ENCODE results near the gene DBNL. TPM values are rescaled to one million over a fixed set of nuclear protein-coding genes. Genes with fewer than 3 reads are reported as not detected.

The DBNL gene
- total RNA-seq, 1 donor from 2014 or later: 85.0 TPM

DNA sequence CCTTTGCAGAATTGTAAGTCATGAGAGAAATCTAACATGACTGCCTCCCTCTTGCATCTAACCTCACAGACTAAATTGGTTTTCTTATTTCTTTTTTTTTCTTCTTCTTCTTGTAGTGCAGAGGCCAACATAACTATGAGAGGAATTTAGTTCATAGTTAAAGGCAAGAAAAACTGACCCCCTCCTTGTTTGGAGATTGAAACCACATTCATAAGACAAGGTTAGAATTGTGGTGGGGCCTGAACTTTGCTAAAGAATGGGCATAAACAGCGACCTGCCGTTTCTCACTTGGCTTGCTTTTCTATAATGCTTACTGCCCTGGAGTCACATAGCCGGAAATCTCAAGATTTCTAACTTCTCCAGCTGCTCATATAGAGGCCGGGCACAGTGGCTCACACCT lies 40.2 kb downstream of the DBNL start:
- H3K4me1 ChIP-seq (ENCODE audit: insufficient read depth, low read length): peaks cover 36% of the 10 kb centered on the region
- DNase-seq (ENCODE audit: low read depth): peak; percentile 40
- H3K4me1 Mint-ChIP-seq (ENCODE audit: low read depth, unreplicated experiment): peaks cover 31% of the 10 kb centered on the region
- H3K9ac ChIP-seq (ENCODE audit: low read length): no peak overlapping the region
- no peaks in the 10 kb centered on the region for H3K9me3 ChIP-seq (ENCODE audit: insufficient read depth, low read depth, low read length)
- H3K27me3 ChIP-seq (ENCODE audit: insufficient read depth, low read length): no peaks in the 10 kb centered on the region
- peaks cover 15% of the 10 kb centered on the region for H3K79me2 ChIP-seq (ENCODE audit: insufficient read depth, low read length)
- no peak for TF ChIP-seq EZH2 (IDR thresholded peaks at IDR 0.05; ENCODE audit: insufficient read depth, low read length)
- TF ChIP-seq, protein P1, sequence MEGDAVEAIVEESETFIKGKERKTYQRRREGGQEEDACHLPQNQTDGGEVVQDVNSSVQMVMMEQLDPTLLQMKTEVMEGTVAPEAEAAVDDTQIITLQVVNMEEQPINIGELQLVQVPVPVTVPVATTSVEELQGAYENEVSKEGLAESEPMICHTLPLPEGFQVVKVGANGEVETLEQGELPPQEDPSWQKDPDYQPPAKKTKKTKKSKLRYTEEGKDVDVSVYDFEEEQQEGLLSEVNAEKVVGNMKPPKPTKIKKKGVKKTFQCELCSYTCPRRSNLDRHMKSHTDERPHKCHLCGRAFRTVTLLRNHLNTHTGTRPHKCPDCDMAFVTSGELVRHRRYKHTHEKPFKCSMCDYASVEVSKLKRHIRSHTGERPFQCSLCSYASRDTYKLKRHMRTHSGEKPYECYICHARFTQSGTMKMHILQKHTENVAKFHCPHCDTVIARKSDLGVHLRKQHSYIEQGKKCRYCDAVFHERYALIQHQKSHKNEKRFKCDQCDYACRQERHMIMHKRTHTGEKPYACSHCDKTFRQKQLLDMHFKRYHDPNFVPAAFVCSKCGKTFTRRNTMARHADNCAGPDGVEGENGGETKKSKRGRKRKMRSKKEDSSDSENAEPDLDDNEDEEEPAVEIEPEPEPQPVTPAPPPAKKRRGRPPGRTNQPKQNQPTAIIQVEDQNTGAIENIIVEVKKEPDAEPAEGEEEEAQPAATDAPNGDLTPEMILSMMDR (IDR thresholded peaks at IDR 0.05; ENCODE audit: insufficient read depth, low read depth, low read length): no peak
- H3K4me2 ChIP-seq (ENCODE audit: low read length): peak overlapping the region; percentile 7
- no peak overlapping the region for H2AFZ ChIP-seq (ENCODE audit: low read depth, low read length)
- H3K27ac Mint-ChIP-seq (ENCODE audit: unreplicated experiment): peak overlapping the region; percentile 76
- H3K27me3 Mint-ChIP-seq (ENCODE audit: low read depth, unreplicated experiment): no peaks in the 10 kb centered on the region
- H3K36me3 ChIP-seq (ENCODE audit: insufficient read depth, low read length): no peaks in the 10 kb centered on the region
- no peak overlapping the region for H3K4me3 Mint-ChIP-seq (ENCODE audit: unreplicated experiment)
- no peaks in the 10 kb centered on the region for H3K9me3 Mint-ChIP-seq (ENCODE audit: unreplicated experiment)
- H4K20me1 ChIP-seq (ENCODE audit: insufficient read depth, low read length): no peaks in the 10 kb centered on the region
- FAIRE-seq: no peak
- no peak overlapping the region for H3K27ac ChIP-seq (ENCODE audit: low read depth, low read length)
- no peak overlapping the region for H3K4me3 ChIP-seq (ENCODE audit: insufficient read depth, low read depth, low read length)
- H3K36me3 Mint-ChIP-seq (ENCODE audit: low read depth, unreplicated experiment): peaks cover 4% of the 10 kb centered on the region

DNA sequence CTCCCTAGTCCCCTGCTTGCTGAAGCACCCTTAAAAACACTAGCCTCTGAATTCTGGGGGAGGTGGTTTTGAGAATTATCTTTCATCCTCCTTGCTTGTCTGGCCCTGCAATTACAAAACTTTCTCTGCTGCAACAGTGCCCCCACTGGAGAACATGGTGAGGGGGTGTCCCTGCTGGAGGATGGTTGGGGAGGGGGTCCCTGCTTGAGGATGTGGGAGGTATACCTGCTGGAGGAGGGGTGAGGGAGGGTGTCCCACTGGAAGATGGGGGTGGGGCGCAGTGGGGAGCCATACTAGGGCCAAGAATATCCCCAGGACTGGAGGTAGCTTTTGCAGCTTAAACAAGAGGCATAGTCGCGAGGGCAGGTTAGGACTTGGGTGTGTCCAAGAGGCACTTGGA lies 41.0 kb downstream of the DBNL start:
- Mint-ChIP-seq H3K4me1 (ENCODE audit: low read depth, unreplicated experiment) (peaks cover 31% of the 10 kb centered on the region), H3K9me3 (ENCODE audit: unreplicated experiment) (no peaks in the 10 kb centered on the region), H3K4me3 (ENCODE audit: unreplicated experiment) (no peak overlapping the region), H3K27ac (ENCODE audit: unreplicated experiment) (peak overlapping the region; percentile 76), H3K36me3 (ENCODE audit: low read depth, unreplicated experiment) (peaks cover 4% of the 10 kb centered on the region), H3K27me3 (ENCODE audit: low read depth, unreplicated experiment) (no peaks in the 10 kb centered on the region)
- Histone ChIP-seq H3K4me1 (ENCODE audit: insufficient read depth, low read length) (peaks cover 36% of the 10 kb centered on the region), H3K27me3 (ENCODE audit: insufficient read depth, low read length) (no peaks in the 10 kb centered on the region), H3K9ac (ENCODE audit: low read length) (no peak overlapping the region), H3K9me3 (ENCODE audit: insufficient read depth, low read depth, low read length) (no peaks in the 10 kb centered on the region), H3K4me2 (ENCODE audit: low read length) (no peak overlapping the region), H4K20me1 (ENCODE audit: insufficient read depth, low read length) (no peaks in the 10 kb centered on the region), H3K4me3 (ENCODE audit: insufficient read depth, low read depth, low read length) (no peak overlapping the region), H3K79me2 (ENCODE audit: insufficient read depth, low read length) (peaks cover 14% of the 10 kb centered on the region), H3K27ac (ENCODE audit: low read depth, low read length) (no peak overlapping the region), H3K36me3 (ENCODE audit: insufficient read depth, low read length) (no peaks in the 10 kb centered on the region), H2AFZ (ENCODE audit: low read depth, low read length) (no peak overlapping the region)
- no peak for FAIRE-seq
- no peak for DNase-seq (ENCODE audit: low read depth)
- TF ChIP-seq, protein P1 (IDR thresholded peaks at IDR 0.05; ENCODE audit: insufficient read depth, low read depth, low read length): no peak
- no peak for TF ChIP-seq EZH2 (IDR thresholded peaks at IDR 0.05; ENCODE audit: insufficient read depth, low read length)

DNA sequence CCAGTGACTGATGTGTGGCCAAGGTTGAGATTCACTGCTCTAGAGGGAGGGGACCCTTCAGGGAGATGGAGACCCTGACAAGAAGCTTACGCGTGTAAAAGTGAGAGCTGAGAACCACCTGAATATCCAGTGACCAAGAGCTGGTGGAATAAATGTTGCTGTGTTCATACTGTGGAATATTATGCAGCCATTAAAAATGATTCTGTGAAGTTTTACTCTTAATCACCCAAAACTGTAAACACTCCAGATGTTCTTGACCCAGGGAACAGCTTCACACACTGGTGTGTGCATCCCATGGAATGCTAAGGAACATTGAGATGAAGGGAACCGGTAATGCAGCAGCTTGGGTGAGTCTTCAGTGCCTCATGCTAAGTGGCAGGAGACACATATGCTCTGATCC lies 42.1 kb downstream of the DBNL start:
- DNase-seq (ENCODE audit: low read depth) (no peak), FAIRE-seq (peak; percentile 49)
- no peak overlapping the region for H3K4me3 Mint-ChIP-seq (ENCODE audit: unreplicated experiment)
- H3K36me3 Mint-ChIP-seq (ENCODE audit: low read depth, unreplicated experiment): no peaks in the 10 kb centered on the region
- peaks cover 3% of the 10 kb centered on the region for H3K9me3 Mint-ChIP-seq (ENCODE audit: unreplicated experiment)
- TF ChIP-seq EZH2 (IDR thresholded peaks at IDR 0.05; ENCODE audit: insufficient read depth, low read length): no peak
- TF ChIP-seq, protein P1 (IDR thresholded peaks at IDR 0.05; ENCODE audit: insufficient read depth, low read depth, low read length): no peak
- H3K27ac Mint-ChIP-seq (ENCODE audit: unreplicated experiment): no peak overlapping the region
- H3K9ac ChIP-seq (ENCODE audit: low read length): no peak overlapping the region
- H4K20me1 ChIP-seq (ENCODE audit: insufficient read depth, low read length): no peaks in the 10 kb centered on the region
- H3K36me3 ChIP-seq (ENCODE audit: insufficient read depth, low read length): no peaks in the 10 kb centered on the region
- H3K79me2 ChIP-seq (ENCODE audit: insufficient read depth, low read length): peaks cover 4% of the 10 kb centered on the region
- no peak overlapping the region for H3K4me3 ChIP-seq (ENCODE audit: insufficient read depth, low read depth, low read length)
- H3K27me3 ChIP-seq (ENCODE audit: insufficient read depth, low read length): no peaks in the 10 kb centered on the region
- H2AFZ ChIP-seq (ENCODE audit: low read depth, low read length): no peak overlapping the region
- no peak overlapping the region for H3K4me2 ChIP-seq (ENCODE audit: low read length)
- H3K27me3 Mint-ChIP-seq (ENCODE audit: low read depth, unreplicated experiment): no peaks in the 10 kb centered on the region
- H3K27ac ChIP-seq (ENCODE audit: low read depth, low read length): no peak overlapping the region
- H3K4me1 ChIP-seq (ENCODE audit: insufficient read depth, low read length): peaks cover 27% of the 10 kb centered on the region
- H3K4me1 Mint-ChIP-seq (ENCODE audit: low read depth, unreplicated experiment): peaks cover 28% of the 10 kb centered on the region
- H3K9me3 ChIP-seq (ENCODE audit: insufficient read depth, low read depth, low read length): no peaks in the 10 kb centered on the region

All from astrocyte (in vitro differentiated cells and primary cell).